HG03565 (cell line): ENCODE results near the gene TRIM39.
"Not testable (repeated sequence)": the region's sequence is repeated elsewhere in the genome, so short reads cannot be mapped to it uniquely, and the experiment has no call there.

Experiments
- ATAC-seq: cut with Tn5 transposase; IDR thresholded peaks from one replicate; pipeline ENCODE4 v1.9.1; 2021; ENCODE audit warnings: mild to moderate bottlenecking, moderate library complexity; ENCODE audit not compliant: unreplicated experiment

TRIM39 gene

GRCh38 chr6:30326526-30327231 is at the start of gene TRIM39:
Gene TRIM39, plus strand, starts transcription at chr6:30326927. Its CDS starts 2,391 bp downstream, at chr6:30329318.
- ATAC-seq, result peak; percentile 59

GRCh38 chr6:30280988-30281387 is 45.7 kb upstream of the TRIM39 start:
- ATAC-seq, result not testable (repeated sequence)

GRCh38 chr6:30282522-30282921 is 44.2 kb upstream of the TRIM39 start:
- no peak for ATAC-seq

- no peak for ATAC-seq
Observed at GRCh38 chr6:30283761-30284160, 43.0 kb upstream of the TRIM39 start.

- no peak for ATAC-seq
Observed at GRCh38 chr6:30287139-30287538, 39.6 kb upstream of the TRIM39 start.

- ATAC-seq, result no peak
Observed at GRCh38 chr6:30295837-30296236, 30.9 kb upstream of the TRIM39 start.

- no peak for ATAC-seq
Observed at GRCh38 chr6:30304002-30304401, 22.7 kb upstream of the TRIM39 start.

GRCh38 chr6:30311101-30311500 is 15.6 kb upstream of the TRIM39 start:
- no peak for ATAC-seq

GRCh38 chr6:30311671-30312070 is 15.1 kb upstream of the TRIM39 start:
- ATAC-seq, result no peak

- no peak for ATAC-seq
Observed at GRCh38 chr6:30312266-30312665, 14.5 kb upstream of the TRIM39 start.

- no peak for ATAC-seq
Observed at GRCh38 chr6:30312676-30313321, 13.9 kb upstream of the TRIM39 start.

GRCh38 chr6:30315156-30315555 is 11.6 kb upstream of the TRIM39 start:
- no peak for ATAC-seq

GRCh38 chr6:30317913-30318589 is 8.7 kb upstream of the TRIM39 start:
- ATAC-seq, result no peak

GRCh38 chr6:30319146-30319835 is 7.4 kb upstream of the TRIM39 start:
- no peak for ATAC-seq

GRCh38 chr6:30321692-30322388 is 4.9 kb upstream of the TRIM39 start:
- ATAC-seq, result no peak

- no peak for ATAC-seq
Observed at GRCh38 chr6:30322527-30323501, 3.9 kb upstream of the TRIM39 start.

- ATAC-seq, result no peak
Observed at GRCh38 chr6:30323806-30324205, 2.9 kb upstream of the TRIM39 start.

GRCh38 chr6:30325150-30325872 is 1.4 kb upstream of the TRIM39 start:
- ATAC-seq, result no peak
